Glomerular endothelial cell (primary cell): ENCODE measurements around the gene MAGEB6. TPM values are rescaled to one million over a fixed set of nuclear protein-coding genes. Genes with fewer than 3 reads are reported as not detected.
"Not testable (repeated sequence)": the region's sequence is repeated elsewhere in the genome, so short reads cannot be mapped to it uniquely, and the experiment has no call there.

Source experiments
- DNase-seq: peaks from one replicate; pipeline ENCODE4 v3.0.0-alpha.2; 2011; ENCODE audit warnings: low read depth, low spot score; ENCODE audit errors: extremely low read depth
- total RNA-seq: library from RNA; depleted of rRNA; stranded (reverse); fragments of >200 nt; gene quantifications from 2 replicates; pipeline ENCODE4 v1.2.3, GENCODE V29; 2015

The MAGEB6 gene
- total RNA-seq = not detected in 2 replicates

- no peak for DNase-seq
These were observed at the start of gene MAGEB6 for GRCh38 chrX:26192204-26192603. MAGEB6 (plus strand) TSS chrX:26192440; CDS start chrX:26193847, 1,407 bp downstream.

GRCh38 chrX:26146024-26146423, 46.2 kb upstream of the MAGEB6 start:
- no peak for DNase-seq

- DNase-seq = no peak
These were observed 31.9 kb upstream of the MAGEB6 start, which contains the start of gene MAGEB6B for GRCh38 chrX:26160301-26160700. MAGEB6B (plus strand) TSS chrX:26160601; CDS start chrX:26160601, 0 bp downstream.

GRCh38 chrX:26203561-26203960, 11.3 kb downstream of the MAGEB6 start:
- peak; percentile 23 for DNase-seq

GRCh38 chrX:26204717-26205116, 12.5 kb downstream of the MAGEB6 start:
- DNase-seq = not testable (repeated sequence)

- DNase-seq = no peak
These were observed 15.8 kb downstream of the MAGEB6 start for GRCh38 chrX:26208012-26208411.

- no peak for DNase-seq
These were observed 23.6 kb downstream of the MAGEB6 start, which contains the start of gene MAGEB5 for GRCh38 chrX:26215869-26216268. MAGEB5 (plus strand) TSS chrX:26216169; CDS start chrX:26217302, 1,133 bp downstream.

GRCh38 chrX:26219351-26219750, 27.1 kb downstream of the MAGEB6 start:
- no peak for DNase-seq

GRCh38 chrX:26234177-26234576, 41.9 kb downstream of the MAGEB6 start:
- no peak for DNase-seq

Other genes with a start within 250 kb of the MAGEB6 start
- not detected in 2 replicates for gene MAGEB18, start 54.1 kb upstream of the MAGEB6 start, total RNA-seq
- not detected in 2 replicates for gene MAGEB6B, start 31.8 kb upstream of the MAGEB6 start, total RNA-seq
- gene MAGEB5, start 23.7 kb downstream of the MAGEB6 start, total RNA-seq = not detected in 2 replicates